Activated T-cell treated with anti-CD3 and anti-CD28 coated beads for 24 hours (primary cell): Measurements from ENCODE around the gene STAG3.
A peak's percentile ranks its signal among the peaks of the same experiment; 100 is the strongest.
"Not testable (repeated sequence)": the region's sequence is repeated elsewhere in the genome, so short reads cannot be mapped to it uniquely, and the experiment has no call there.

Source experiments
- DNase-seq: peaks from one replicate; pipeline ENCODE4 v3.0.0-alpha.2; 2020; ENCODE audit warnings: low read depth

STAG3 gene

GRCh38 chr7:100177045-100178001, at the start of gene STAG3, which contains the start of gene GPC2:
TSS of gene STAG3 (plus strand) at chr7:100177918. CDS start at chr7:100180557, 2,639 bp downstream.
TSS of gene GPC2 (minus strand) at chr7:100177381. CDS start at chr7:100177199, 182 bp downstream.
- DNase-seq = peak; percentile 97

GRCh38 chr7:100128637-100128963, 49.1 kb upstream of the STAG3 start:
- DNase-seq = no peak

GRCh38 chr7:100130220-100130607, 47.5 kb upstream of the STAG3 start:
- DNase-seq = not testable (repeated sequence)

GRCh38 chr7:100130608-100131453, 46.9 kb upstream of the STAG3 start:
- DNase-seq = peak; percentile 73

- DNase-seq = no peak
Observed at GRCh38 chr7:100132126-100132525, 45.6 kb upstream of the STAG3 start.

GRCh38 chr7:100132697-100133151, 45.0 kb upstream of the STAG3 start:
- peak; percentile 53 for DNase-seq

- DNase-seq = no peak
Observed at GRCh38 chr7:100137851-100138760, 39.6 kb upstream of the STAG3 start.

GRCh38 chr7:100141555-100141949, 36.2 kb upstream of the STAG3 start:
- no peak for DNase-seq

GRCh38 chr7:100142461-100142860, 35.3 kb upstream of the STAG3 start:
- DNase-seq = no peak

- not testable (repeated sequence) for DNase-seq
Observed at GRCh38 chr7:100146350-100146749, 31.4 kb upstream of the STAG3 start.

GRCh38 chr7:100147278-100147677, 30.4 kb upstream of the STAG3 start:
- no peak for DNase-seq

- no peak for DNase-seq
Observed at GRCh38 chr7:100148225-100148558, 29.5 kb upstream of the STAG3 start.

GRCh38 chr7:100148559-100149328, 29.0 kb upstream of the STAG3 start, which contains the start of gene LAMTOR4:
TSS of gene LAMTOR4 (plus strand) at chr7:100148918. CDS start at chr7:100148973, 55 bp downstream.
- peak; percentile 97 for DNase-seq

GRCh38 chr7:100152404-100152803, 25.3 kb upstream of the STAG3 start:
- DNase-seq = no peak

- no peak for DNase-seq
Observed at GRCh38 chr7:100152937-100153666, 24.6 kb upstream of the STAG3 start.

GRCh38 chr7:100153708-100154535, 23.8 kb upstream of the STAG3 start:
- DNase-seq = no peak

GRCh38 chr7:100154651-100155491, 22.8 kb upstream of the STAG3 start:
- no peak for DNase-seq
